ENCODE results near the gene SAYSD1.

The SAYSD1 gene

GRCh38 chr6:39111280-39111679 lies 3.7 kb downstream of the SAYSD1 start:
- TF ChIP-seq CTCF (conservative IDR thresholded peaks at IDR 0.05; ENCODE audit: low read depth): no peak
- POLR2A ChIA-PET (ENCODE audit: low non-redundant PET): no interaction called here
- no peak overlapping the region for H3K27ac ChIP-seq
- DNase-seq (ENCODE audit: low spot score): no peak
- CTCF ChIA-PET: interaction anchor here (0.7 kb wide), 1 partner anchor 195 kb away, joined by 5 read pairs; no protein-coding TSS in a partner anchor

DNA sequence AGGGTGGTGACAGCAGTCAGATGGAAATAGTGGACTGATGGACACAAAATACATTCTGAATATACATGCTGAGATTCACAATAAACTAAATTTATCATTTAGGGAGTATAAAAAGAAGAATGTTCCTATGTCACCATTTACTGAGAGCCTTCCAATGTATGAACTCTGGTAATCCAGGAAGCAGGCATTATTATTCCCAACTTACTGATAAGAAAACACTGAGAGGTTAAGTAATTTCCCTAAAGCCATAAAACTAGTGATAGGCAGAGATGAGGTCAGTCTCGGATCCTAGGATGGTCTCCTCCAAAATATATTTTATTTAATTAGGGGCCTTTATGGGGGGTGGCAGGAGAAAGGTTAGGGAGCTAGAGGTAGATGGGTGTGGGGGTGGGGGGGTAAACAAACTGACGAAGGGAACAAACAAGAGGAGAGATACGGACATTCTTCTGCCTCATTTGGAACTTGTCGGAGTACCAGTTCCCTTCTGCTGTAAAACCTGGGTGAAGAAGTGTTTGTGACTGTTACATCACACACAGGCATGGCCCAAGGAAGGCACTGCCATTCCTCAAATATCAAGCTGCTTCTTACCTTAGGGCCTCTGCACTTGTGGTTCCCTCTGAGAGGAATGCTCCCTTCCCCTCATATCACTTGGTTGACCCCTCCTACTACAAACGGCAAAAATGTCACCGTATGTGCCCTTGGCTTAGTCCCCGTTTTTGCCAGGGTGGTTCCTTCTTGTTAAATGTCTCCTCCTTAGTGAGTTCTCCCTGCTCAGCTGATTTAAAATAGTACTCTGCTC lies 6.7 kb downstream of the SAYSD1 start:
- TF ChIP-seq CTCF (conservative IDR thresholded peaks at IDR 0.05; ENCODE audit: low read depth): no peak

GRCh38 chr6:39107641-39108040 lies 7.3 kb downstream of the SAYSD1 start:
- CTCF ChIA-PET: interaction anchor here (0.5 kb wide), 1 partner anchor 189 kb away, joined by 3 read pairs; no protein-coding TSS in a partner anchor
- DNase-seq (ENCODE audit: low spot score): no peak
- POLR2A ChIA-PET (ENCODE audit: low non-redundant PET): no interaction called here
- no peak overlapping the region for H3K27ac ChIP-seq
- TF ChIP-seq CTCF (conservative IDR thresholded peaks at IDR 0.05; ENCODE audit: low read depth): no peak

More for the DNA sequence above, 6.7 kb downstream of the SAYSD1 start:
- no peak overlapping the region for H3K27ac ChIP-seq
- POLR2A ChIA-PET (ENCODE audit: low non-redundant PET): no interaction called here
- DNase-seq (ENCODE audit: low spot score): no peak
- CTCF ChIA-PET: no interaction called here

DNA sequence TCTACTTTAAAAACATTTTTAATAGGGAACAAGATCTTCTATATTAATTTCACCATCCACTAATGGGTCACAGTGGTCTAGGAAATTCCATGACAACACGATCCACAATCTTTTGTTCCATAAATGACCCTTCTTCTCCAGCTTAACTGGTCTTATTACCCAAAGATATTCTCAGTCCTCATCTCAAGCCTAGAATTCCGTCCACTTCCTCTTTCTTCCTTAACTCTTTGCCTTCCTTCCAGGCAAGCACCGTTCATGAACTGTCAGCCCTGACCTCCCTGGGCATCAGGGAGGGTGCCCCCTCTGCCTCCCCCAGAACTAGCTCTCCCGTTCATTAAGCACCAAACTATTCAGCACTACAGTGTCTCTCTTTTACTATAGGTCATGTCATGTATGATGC lies 8.0 kb downstream of the SAYSD1 start:
- CTCF ChIA-PET: interaction anchor here (0.5 kb wide), 1 partner anchor 189 kb away, joined by 3 read pairs; no protein-coding TSS in a partner anchor
- H3K27ac ChIP-seq: no peak overlapping the region
- no peak for DNase-seq (ENCODE audit: low spot score)
- POLR2A ChIA-PET (ENCODE audit: low non-redundant PET): no interaction called here
- TF ChIP-seq CTCF (conservative IDR thresholded peaks at IDR 0.05; ENCODE audit: low read depth): no peak

- H3K27ac ChIP-seq: no peak overlapping the region
- no peak for DNase-seq (ENCODE audit: low spot score)
- TF ChIP-seq CTCF (conservative IDR thresholded peaks at IDR 0.05; ENCODE audit: low read depth): no peak
- CTCF ChIA-PET: no interaction called here
- POLR2A ChIA-PET (ENCODE audit: low non-redundant PET): no interaction called here
Measured at GRCh38 chr6:39104528-39104927, 10.5 kb downstream of the SAYSD1 start.

DNA sequence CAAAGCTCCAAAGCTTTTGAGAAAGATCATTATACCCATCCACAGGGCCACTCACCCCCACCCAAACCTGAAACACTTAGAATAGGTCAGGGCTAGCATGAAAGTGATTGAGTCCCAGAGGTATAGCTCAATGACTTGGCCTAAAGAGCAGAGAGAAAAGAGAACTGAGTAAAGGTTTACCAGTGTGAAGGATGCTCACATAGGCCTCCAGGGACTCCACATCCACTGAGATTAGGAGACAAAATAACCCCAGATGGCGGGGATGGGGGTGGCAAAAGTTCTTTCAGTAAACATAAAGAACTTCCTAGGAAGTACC lies 12.2 kb downstream of the SAYSD1 start:
- POLR2A ChIA-PET (ENCODE audit: low non-redundant PET): no interaction called here
- no peak for DNase-seq (ENCODE audit: low spot score)
- H3K27ac ChIP-seq: no peak overlapping the region
- CTCF ChIA-PET: interaction anchor here (0.5 to 0.7 kb wide), 3 partner anchors 21 to 853 kb away, joined by 3 to 5 read pairs (median 5); no protein-coding TSS in a partner anchor
- no peak for TF ChIP-seq CTCF (conservative IDR thresholded peaks at IDR 0.05; ENCODE audit: low read depth)

All from RWPE1 (cell line).